A673 (cell line): Measurements from ENCODE around the gene CDR2L. TPM values are rescaled to one million over a fixed set of nuclear protein-coding genes. Genes with fewer than 3 reads are reported as not detected.

Source experiments
- BruUV-seq: library from RNA; stranded (reverse); fragments of 400-500 nt; replicated peaks from 2 replicates; lab custom pipeline; 2021; lab: Mats Ljungman, UMichigan
- CTCF ChIA-PET: fragments of 300-600 bp; sonication (Branson Sonifier 250); formaldehyde crosslinking; loops from one replicate; lab custom pipeline; 2022; ENCODE audit warnings: antibody characterized with exemption; lab: Charles Lee
- POLR2A ChIA-PET: fragments of 300-600 bp; sonication (Branson Sonifier 250); formaldehyde crosslinking; loops from one replicate; lab custom pipeline; 2022; ENCODE audit warnings: antibody characterized with exemption; ENCODE audit not compliant: low non-redundant PET; lab: Charles Lee
- DNase-seq: peaks from one replicate; pipeline ENCODE4 v3.0.0-alpha.2; 2015; ENCODE audit warnings: low spot score
- H3K27ac ChIP-seq: fragments of 200-600 bp; sonication (generic); 2 replicates; pipeline ENCODE4 v1.5.1; 2016; ENCODE audit warnings: mixed run types, low read depth, mild to moderate bottlenecking, mixed read lengths, antibody characterized with exemption, low read length; ENCODE audit not compliant: poor library complexity, severe bottlenecking
- H3K27me3 ChIP-seq: fragments of 200-600 bp; sonication (generic); replicated peaks from 2 replicates; pipeline ENCODE4 v1.6.1; 2017; ENCODE audit warnings: mixed run types, low read depth, mild to moderate bottlenecking, mixed read lengths, antibody characterized with exemption, low read length; ENCODE audit not compliant: insufficient read depth, poor library complexity
- H3K36me3 ChIP-seq: fragments of 200-600 bp; sonication (generic); 2 replicates; pipeline ENCODE4 v1.6.1; 2016; ENCODE audit warnings: mixed run types, mild to moderate bottlenecking, mixed read lengths, antibody characterized with exemption, low read length; ENCODE audit not compliant: insufficient read depth, poor library complexity, severe bottlenecking
- H3K4me1 ChIP-seq: fragments of 200-600 bp; sonication (generic); 2 replicates; pipeline ENCODE4 v1.6.1; 2017; ENCODE audit warnings: mixed run types, mild to moderate bottlenecking, mixed read lengths, antibody characterized with exemption, low read length; ENCODE audit not compliant: insufficient read depth, poor library complexity, severe bottlenecking
- H3K4me3 ChIP-seq: fragments of 200-600 bp; sonication (generic); 2 replicates; pipeline ENCODE4 v1.5.1; 2016; ENCODE audit warnings: low read depth, mixed run types, mild to moderate bottlenecking, mixed read lengths, low read length; ENCODE audit not compliant: poor library complexity, severe bottlenecking
- H3K9me3 ChIP-seq: fragments of 200-600 bp; sonication (generic); 2 replicates; pipeline ENCODE4 v1.6.1; 2016; ENCODE audit warnings: mixed run types, low read depth, mild to moderate bottlenecking, mixed read lengths, antibody characterized with exemption, low read length; ENCODE audit not compliant: poor library complexity, severe bottlenecking
- CTCF ChIP-seq: fragments of 300-800, 200-600 bp; sonication (generic); conservative IDR thresholded peaks from 2 replicates; pipeline ENCODE4 v1.5.1; 2017; ENCODE audit warnings: low read depth, mild to moderate bottlenecking, antibody characterized with exemption, low read length, moderate library complexity, mixed read lengths
- EZH2 ChIP-seq: fragments of 200-600 bp; sonication (generic); IDR thresholded peaks from 2 replicates; pipeline ENCODE4 v1.6.1; 2017; ENCODE audit warnings: borderline replicate concordance, low read depth, mild to moderate bottlenecking, mixed read lengths, antibody characterized with exemption, low read length; ENCODE audit not compliant: poor library complexity, severe bottlenecking
- intact Hi-C: fragments of 100-400 bp; cut with micrococcal nuclease; formaldehyde crosslinking; loops from one replicate; pipeline ENCODE4 v1.10.0; 2022; ENCODE audit not compliant: unreplicated experiment
- total RNA-seq: library from RNA; stranded (reverse); gene quantifications from 2 replicates; pipeline ENCODE4 v1.2.3, GENCODE V29; 2021

Gene CDR2L
- total RNA-seq, 1 experiment from 2014 or later, result 5.8 TPM

GRCh38 chr17:74970395-74970794, 17.0 kb upstream of the CDR2L start:
- CTCF ChIA-PET, result interaction anchor here (0.7 to 1.1 kb wide), 2 partner anchors 12 to 236 kb away, joined by 3 read pairs; no protein-coding TSS in a partner anchor
- H3K4me1 ChIP-seq, result no peaks in the 10 kb centered on the region
- intact Hi-C loops, result no loop called here
- H3K36me3 ChIP-seq, result no peaks in the 10 kb centered on the region
- H3K4me3 ChIP-seq, result no peak overlapping the region
- H3K27ac ChIP-seq, result no peak overlapping the region
- POLR2A ChIA-PET, result interaction anchor here (0.6 kb wide), 1 partner anchor 1570 kb away, joined by 5 read pairs; the partner anchor contains the start of gene PRCD
- no TSS peak for BruUV-seq
- no peak for DNase-seq
- H3K27me3 ChIP-seq, result peaks cover 5% of the 10 kb centered on the region
- no peaks in the 10 kb centered on the region for H3K9me3 ChIP-seq
- no peak for TF ChIP-seq CTCF
- no peak for TF ChIP-seq EZH2

DNA sequence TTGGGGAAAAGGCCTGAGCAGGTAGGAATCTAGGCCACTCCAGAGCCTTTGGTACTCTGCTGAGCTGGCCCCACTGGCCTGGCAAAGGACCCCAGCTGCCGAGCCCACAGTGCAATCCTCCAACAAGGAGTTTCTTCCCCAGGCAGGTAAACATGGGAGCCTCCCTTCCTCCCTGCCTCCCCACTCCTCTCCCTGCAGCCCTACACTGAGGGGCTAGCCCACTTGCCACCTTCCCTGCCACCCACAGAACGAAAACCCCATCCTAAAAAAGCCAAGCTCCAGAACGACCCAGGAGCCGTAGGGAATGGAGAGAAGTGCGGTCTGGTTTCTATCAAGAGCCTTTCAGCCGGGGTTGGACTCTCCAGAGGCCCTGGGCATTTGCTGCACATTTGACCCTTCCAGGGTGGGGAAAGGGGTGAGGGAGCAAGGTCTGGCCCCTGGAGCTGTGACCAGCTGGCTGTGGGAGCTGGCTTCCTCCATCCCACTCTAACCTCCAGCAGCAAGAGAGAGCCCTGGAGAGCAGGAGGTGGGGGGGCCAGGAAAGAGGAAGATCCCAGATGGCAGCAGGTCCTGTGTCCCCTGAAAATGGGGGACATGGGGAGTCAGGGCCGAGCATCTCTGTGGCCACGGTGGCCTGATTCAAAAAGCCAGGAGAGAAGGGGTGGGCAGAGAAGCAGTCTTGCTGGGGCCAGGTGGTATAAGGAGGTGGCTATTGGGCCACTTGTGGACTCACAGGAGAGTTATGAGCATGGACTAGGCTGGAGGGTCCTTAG, 16.2 kb upstream of the CDR2L start:
- no TSS peak for BruUV-seq
- POLR2A ChIA-PET, result interaction anchor here (0.6 kb wide), 1 partner anchor 200 kb away, joined by 3 read pairs; no protein-coding TSS in a partner anchor
- TF ChIP-seq EZH2 (no peak), CTCF (no peak)

DNA sequence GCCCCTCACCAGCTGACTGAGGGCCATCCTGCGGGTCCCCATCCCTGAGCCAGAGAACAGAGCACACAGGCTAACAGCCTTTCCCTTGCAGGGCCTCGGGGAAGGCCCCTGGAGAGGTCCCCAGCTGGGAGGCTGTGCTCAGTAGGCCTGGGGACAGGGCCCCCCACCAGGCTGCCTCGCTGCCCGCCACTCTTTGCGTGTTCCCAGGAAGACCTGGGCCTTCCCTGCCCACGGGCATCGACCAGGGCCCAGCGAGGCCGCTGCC, 15.7 kb upstream of the CDR2L start:
- Histone ChIP-seq H3K4me1 (no peaks in the 10 kb centered on the region), H3K9me3 (no peaks in the 10 kb centered on the region), H3K27me3 (peaks cover 5% of the 10 kb centered on the region), H3K27ac (no peak overlapping the region), H3K4me3 (peak overlapping the region; percentile 56), H3K36me3 (no peaks in the 10 kb centered on the region)
- no TSS peak for BruUV-seq
- ChIA-PET CTCF (interaction anchor here (1.2 kb wide), 1 partner anchor 11 kb away, joined by 11 read pairs; no protein-coding TSS in a partner anchor), POLR2A (interaction anchor here (0.6 kb wide), 1 partner anchor 199 kb away, joined by 3 read pairs; no protein-coding TSS in a partner anchor)
- DNase-seq, result no peak
- intact Hi-C loops, result no loop called here
- TF ChIP-seq CTCF (no peak), EZH2 (no peak)

More for the DNA sequence above, 16.2 kb upstream of the CDR2L start:
- no peaks in the 10 kb centered on the region for H3K9me3 ChIP-seq
- intact Hi-C loops, result no loop called here
- H3K4me1 ChIP-seq, result no peaks in the 10 kb centered on the region
- DNase-seq, result no peak
- no peak overlapping the region for H3K27ac ChIP-seq
- H3K4me3 ChIP-seq, result peak overlapping the region; percentile 56
- H3K27me3 ChIP-seq, result peaks cover 5% of the 10 kb centered on the region
- no peaks in the 10 kb centered on the region for H3K36me3 ChIP-seq
- CTCF ChIA-PET, result interaction anchor here (1.1 kb wide), 1 partner anchor 13 kb away, joined by 3 read pairs; no protein-coding TSS in a partner anchor
